ENCODE measurements around the gene HLCS. TPM values are rescaled to one million over a fixed set of nuclear protein-coding genes. Genes with fewer than 3 reads are reported as not detected.

The HLCS gene
- total and polyA plus RNA-seq, 2 of the 8 experiments (the other 6 are each of a cell fraction or from before 2014, with no cell fraction given) = 4.7 to 12.2 TPM

DNA sequence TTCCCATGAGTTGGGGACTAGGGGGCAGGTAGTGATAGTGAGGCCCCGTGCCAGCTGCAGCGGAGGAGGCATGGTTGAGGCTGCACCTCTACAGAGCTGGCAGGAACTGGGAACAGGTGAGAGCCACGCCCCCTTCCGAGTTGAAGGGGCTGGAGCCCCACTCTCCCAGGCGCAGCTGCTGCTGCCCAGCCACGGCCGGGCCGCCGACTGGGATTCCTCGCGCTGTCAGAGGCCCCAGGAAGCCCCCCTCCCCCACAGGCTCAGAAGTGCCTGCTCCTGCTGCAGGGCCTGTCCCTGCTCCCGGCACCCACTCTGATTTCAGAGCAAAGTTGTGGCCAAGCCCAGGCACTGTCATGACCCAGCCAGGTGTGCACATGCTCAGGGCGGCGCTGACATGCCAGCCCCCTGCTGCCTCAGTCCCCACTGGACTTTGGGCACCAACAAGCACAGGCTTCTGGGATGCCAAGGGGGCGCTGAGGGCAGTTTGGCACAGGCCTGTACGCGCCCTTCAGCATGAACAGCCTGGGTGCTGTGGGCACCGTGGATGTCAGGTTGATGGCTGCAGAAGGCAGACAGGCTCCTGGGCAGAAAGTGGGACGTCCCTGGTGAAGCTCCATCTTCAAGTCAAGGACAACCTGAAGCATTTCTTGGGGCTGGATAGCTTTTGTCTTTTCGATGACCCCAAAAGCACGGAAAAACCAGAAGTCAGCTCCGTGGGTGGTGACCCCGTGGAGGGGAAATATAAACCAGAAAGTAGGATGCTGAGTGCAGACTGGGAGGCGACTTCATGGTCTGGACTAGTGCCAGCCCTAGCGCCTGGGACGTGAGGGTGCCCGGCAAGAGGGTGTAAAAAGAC, 146.1 kb downstream of the HLCS start (continued):
- TF ChIP-seq CTBP2 (IDR thresholded peaks at IDR 0.05; ENCODE audit: borderline replicate concordance, insufficient read depth, insufficient read length, low read length) = no peak
- TF ChIP-seq POLR2A (IDR thresholded peaks at IDR 0.05; ENCODE audit: control extremely low read depth in 1 of 2, low read depth in 2 of 2, low read length in 2 of 2) = no peak
- 0 out of 4 replicates have a peak, but pooled peaks have one; percentile 5 to 23 for TF ChIP-seq RAD21 (IDR thresholded peaks at IDR 0.05 in 1 of 2, conservative IDR thresholded peaks at IDR 0.05 in 1 of 2; ENCODE audit: low read depth in 2 of 2, low read length in 2 of 2)
- TF ChIP-seq EP300 (IDR thresholded peaks at IDR 0.05; ENCODE audit: borderline replicate concordance in 1 of 2, low read depth in 2 of 2, low read length in 2 of 2) = no peak
- no peak for TF ChIP-seq RBBP5 (IDR thresholded peaks at IDR 0.05; ENCODE audit: borderline replicate concordance, low read depth, low read length)
- peak; percentile 53 for TF ChIP-seq CREB1 (IDR thresholded peaks at IDR 0.05)
- TF ChIP-seq, protein P1, sequence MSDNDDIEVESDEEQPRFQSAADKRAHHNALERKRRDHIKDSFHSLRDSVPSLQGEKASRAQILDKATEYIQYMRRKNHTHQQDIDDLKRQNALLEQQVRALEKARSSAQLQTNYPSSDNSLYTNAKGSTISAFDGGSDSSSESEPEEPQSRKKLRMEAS (IDR thresholded peaks at IDR 0.05) = peak; percentile 20; the same call in 1 of the 2 replicates
- TF ChIP-seq TAF1 (IDR thresholded peaks at IDR 0.05; ENCODE audit: low read depth, low read length) = no peak
- peak; percentile 48 to 82; a peak in 2 of 4 replicates for TF ChIP-seq SIN3A (conservative IDR thresholded peaks at IDR 0.05 in 1 of 2, IDR thresholded peaks at IDR 0.05 in 1 of 2; ENCODE audit: low read depth in 1 of 2, low read length in 2 of 2)
- no peak for TF ChIP-seq HDAC2 (IDR thresholded peaks at IDR 0.05; ENCODE audit: borderline replicate concordance in 1 of 2, low read depth in 2 of 2, low read length in 2 of 2)
- TF ChIP-seq, protein P2, sequence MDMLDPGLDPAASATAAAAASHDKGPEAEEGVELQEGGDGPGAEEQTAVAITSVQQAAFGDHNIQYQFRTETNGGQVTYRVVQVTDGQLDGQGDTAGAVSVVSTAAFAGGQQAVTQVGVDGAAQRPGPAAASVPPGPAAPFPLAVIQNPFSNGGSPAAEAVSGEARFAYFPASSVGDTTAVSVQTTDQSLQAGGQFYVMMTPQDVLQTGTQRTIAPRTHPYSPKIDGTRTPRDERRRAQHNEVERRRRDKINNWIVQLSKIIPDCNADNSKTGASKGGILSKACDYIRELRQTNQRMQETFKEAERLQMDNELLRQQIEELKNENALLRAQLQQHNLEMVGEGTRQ (IDR thresholded peaks at IDR 0.05; ENCODE audit: low read length) = no peak
- TF ChIP-seq RFX5 (IDR thresholded peaks at IDR 0.05; ENCODE audit: borderline replicate concordance, low read depth, low read length) = no peak
- no peak for TF ChIP-seq BACH1 (IDR thresholded peaks at IDR 0.05; ENCODE audit: low read length)
- no peak for TF ChIP-seq GABPA (IDR thresholded peaks at IDR 0.05; ENCODE audit: borderline replicate concordance, insufficient read depth, low read length)
- TF ChIP-seq TCF12 (IDR thresholded peaks at IDR 0.05; ENCODE audit: low read depth, low read length) = peak; percentile 52; the same call in 1 of the 2 replicates

Measured in H1 (cell line).